GM10266 (cell line): ENCODE data around the gene AQP9.

Experiments used
- DNase-seq: peaks from one replicate; pipeline ENCODE4 v3.0.0; 2012; ENCODE audit errors: extremely low spot score
- CTCF ChIP-seq: IDR thresholded peaks from 2 replicates; pipeline ENCODE4 v1.5.1; 2012; ENCODE audit warnings: mild to moderate bottlenecking, low read depth; ENCODE audit not compliant: control insufficient read depth, insufficient read depth; ENCODE audit errors: missing control alignments

AQP9 gene

GRCh38 chr15:58165661-58166060 lies 27.5 kb downstream of the AQP9 start:
- no peak for DNase-seq
- no peak for TF ChIP-seq CTCF

GRCh38 chr15:58167095-58167691 lies 29.0 kb downstream of the AQP9 start:
- DNase-seq = no peak

GRCh38 chr15:58169934-58170333 lies 31.8 kb downstream of the AQP9 start:
- no peak for TF ChIP-seq CTCF
- no peak for DNase-seq

More at GRCh38 chr15:58167095-58167691, 29.0 kb downstream of the AQP9 start:
- no peak for TF ChIP-seq CTCF

- no peak for TF ChIP-seq CTCF
- no peak for DNase-seq
Measured at GRCh38 chr15:58171476-58172061, 33.4 kb downstream of the AQP9 start.

- no peak for TF ChIP-seq CTCF
- DNase-seq = no peak
Measured at GRCh38 chr15:58174709-58175108, 36.5 kb downstream of the AQP9 start.

GRCh38 chr15:58175955-58176354 lies 37.8 kb downstream of the AQP9 start:
- DNase-seq = no peak
- TF ChIP-seq CTCF = no peak

GRCh38 chr15:58178668-58179067 lies 40.5 kb downstream of the AQP9 start:
- no peak for TF ChIP-seq CTCF
- DNase-seq = no peak
